GM19193 (cell line): ENCODE results near the gene ITCH.

Experiments used
- POLR2A ChIP-seq: IDR thresholded peaks from 4 replicates; pipeline ENCODE4 v1.6.1; 2011; ENCODE audit not compliant: insufficient read depth, insufficient read length; ENCODE audit errors: extremely low read depth

ITCH gene

GRCh38 chr20:34515484-34516246 lies 152.6 kb downstream of the ITCH start:
- TF ChIP-seq POLR2A, result peak; percentile 57

DNA sequence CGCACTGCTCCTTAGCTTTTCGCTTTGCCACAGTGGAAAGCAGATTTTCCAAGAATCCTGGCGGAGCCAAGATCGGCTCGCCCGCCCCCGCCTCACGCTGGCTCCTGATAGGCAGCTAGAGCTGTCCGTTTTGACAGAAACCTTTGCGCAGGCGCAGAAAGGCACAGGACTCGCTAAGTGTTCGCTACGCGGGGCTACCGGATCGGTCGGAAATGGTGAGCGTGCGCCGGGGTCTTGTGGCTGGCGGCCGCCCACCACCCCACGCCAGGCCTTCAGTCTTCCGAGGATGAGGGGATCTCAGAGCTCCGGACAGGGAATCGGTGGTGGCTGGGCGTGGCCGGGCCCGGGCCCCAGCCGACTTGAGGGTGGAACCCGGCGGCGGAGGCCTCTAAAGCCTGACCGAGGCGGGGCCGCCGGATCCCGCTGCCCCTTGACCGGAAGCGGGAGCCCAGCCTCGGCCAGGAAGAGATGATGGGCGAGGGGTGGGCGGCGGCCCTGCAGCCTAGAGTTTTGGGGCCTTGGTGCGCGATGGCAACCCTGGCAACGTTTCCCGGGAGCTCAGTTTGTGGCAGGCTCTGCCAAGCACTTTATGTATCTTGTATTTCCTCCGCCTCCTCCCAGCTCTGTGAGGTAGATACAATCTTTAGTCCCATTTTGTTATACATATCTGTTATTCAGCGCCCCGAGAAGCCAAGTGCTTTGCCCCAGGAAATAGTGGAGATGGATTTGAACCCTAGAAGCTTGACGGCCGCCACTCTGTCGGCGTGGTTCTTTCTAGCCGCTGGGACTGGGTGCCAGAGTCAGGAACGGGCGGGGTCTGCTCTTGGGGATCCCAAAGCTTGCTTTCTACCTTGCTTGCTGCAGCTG lies 153.4 kb downstream of the ITCH start, which contains the start of gene DYNLRB1:
TSS of gene DYNLRB1 (plus strand) at position 176 of the 867 bp plus-strand sequence. CDS start at position 213, 37 bp downstream.
- peak; percentile 71 for TF ChIP-seq POLR2A

- no peak for TF ChIP-seq POLR2A
Observed at GRCh38 chr20:34517114-34517505, 154.0 kb downstream of the ITCH start.

DNA sequence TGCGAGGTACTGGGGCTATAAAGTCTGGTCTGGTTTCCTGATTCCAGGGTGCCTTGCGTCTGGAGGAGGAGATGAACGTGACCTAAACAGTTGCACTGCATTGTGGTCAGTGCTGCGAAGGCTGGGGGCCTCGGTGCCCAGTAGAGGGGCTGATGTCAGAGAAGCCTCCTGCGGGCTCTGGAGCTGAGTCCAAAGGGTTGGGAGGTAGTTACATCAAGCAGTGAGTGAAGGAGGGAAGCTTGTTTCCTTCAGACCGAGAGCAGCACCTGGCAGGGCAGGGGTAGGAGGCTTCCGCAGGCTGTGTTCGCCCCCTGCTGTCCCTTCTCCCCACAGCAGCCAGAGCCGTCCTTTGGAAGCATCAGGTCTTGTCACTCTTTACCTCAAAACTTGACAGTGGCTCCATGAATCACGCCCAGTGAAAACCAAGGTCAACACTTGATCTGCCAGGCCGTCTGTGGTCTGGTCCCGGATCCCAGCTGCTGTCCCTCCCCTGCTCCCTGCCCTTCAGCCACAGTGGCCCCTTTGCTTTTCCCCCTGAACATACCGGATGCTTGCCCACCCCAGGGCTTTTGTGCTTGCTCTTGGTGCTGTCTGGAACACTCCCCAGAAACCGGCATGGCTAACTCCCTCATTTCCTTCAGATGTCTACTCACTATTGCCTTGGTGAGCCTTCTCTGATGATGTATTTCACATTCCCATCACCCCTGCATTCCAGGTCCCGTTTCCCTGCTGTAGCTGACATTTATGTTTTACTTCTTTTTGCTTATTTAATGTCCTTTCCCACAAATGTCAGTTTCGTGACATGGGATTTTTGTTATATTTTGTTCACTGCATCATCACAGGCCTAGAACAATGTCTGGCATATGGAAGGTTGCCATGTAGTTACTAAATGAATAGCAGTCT lies 160.1 kb downstream of the ITCH start:
- no peak for TF ChIP-seq POLR2A

- no peak for TF ChIP-seq POLR2A
Observed at GRCh38 chr20:34524426-34524825, 161.4 kb downstream of the ITCH start.

DNA sequence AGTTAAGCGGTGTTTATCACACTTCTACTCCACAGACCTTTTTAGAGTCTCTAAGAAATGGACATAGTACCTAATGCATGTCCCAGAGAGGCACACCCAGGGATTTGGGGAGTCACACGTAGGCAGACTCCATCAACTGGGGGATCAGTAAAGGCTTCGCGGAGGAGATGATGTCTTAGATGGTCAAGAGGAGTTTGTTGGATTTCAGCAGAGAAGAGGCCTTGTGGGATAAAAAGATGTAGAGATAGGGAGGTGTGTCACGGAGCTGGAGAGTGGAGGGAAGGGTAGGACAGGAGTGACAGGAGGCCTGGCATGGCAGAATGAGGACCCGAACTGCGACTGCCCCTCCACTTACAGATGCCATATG lies 162.3 kb downstream of the ITCH start:
- no peak for TF ChIP-seq POLR2A

DNA sequence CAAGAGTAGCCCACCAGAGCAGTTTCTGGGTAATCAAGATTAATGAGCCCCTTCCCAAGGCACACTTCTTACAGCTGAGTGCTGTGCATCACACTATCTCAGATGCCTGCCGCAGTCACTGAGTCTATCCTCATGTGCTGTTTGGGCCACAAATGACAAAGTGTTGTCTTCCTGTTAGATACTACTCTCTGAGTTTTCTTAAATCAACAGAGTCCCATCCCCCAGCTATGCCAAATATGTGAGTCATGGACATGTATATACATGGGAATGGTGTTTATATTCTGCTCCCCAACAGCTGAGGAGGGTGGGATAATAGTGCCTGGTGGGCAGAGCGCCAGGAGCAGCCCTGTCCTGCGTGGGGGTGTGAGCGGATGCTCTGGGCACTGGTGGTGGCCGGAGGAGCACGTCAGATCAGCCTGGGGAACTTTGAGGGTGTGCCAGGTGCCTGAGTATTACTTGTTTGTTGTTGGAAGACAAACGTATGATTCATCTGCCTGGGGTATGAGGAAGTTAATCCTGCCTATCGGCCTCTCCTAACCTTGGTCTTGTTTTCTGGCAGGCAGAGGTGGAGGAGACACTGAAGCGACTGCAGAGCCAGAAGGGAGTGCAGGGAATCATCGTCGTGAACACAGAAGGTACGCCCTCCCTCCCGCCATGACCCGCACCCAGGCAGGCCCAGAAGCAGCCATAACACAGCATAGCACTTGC lies 162.8 kb downstream of the ITCH start:
- TF ChIP-seq POLR2A, result no peak

DNA sequence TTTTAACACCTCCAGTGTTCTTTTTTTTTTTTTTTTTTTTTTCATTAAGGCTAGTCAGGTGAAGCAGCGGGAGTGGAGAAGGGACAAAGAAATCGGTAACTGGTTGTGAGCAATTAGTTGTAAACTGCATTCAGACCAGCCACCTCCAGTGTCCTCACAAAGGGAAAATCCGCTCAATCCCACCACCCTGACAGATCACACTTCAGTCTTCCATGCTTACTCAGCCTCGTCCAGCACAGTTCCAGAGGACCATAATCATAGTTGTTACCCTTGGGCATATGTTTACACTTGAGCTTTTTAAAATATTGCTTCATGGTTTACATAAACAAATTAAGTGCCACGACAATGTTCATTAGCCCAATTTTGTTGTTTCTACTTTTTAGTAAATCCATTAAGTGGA lies 163.4 kb downstream of the ITCH start:
- no peak for TF ChIP-seq POLR2A

GRCh38 chr20:34527016-34527415 lies 163.9 kb downstream of the ITCH start:
- no peak for TF ChIP-seq POLR2A

- no peak for TF ChIP-seq POLR2A
Observed at GRCh38 chr20:34528921-34529297, 165.8 kb downstream of the ITCH start.

DNA sequence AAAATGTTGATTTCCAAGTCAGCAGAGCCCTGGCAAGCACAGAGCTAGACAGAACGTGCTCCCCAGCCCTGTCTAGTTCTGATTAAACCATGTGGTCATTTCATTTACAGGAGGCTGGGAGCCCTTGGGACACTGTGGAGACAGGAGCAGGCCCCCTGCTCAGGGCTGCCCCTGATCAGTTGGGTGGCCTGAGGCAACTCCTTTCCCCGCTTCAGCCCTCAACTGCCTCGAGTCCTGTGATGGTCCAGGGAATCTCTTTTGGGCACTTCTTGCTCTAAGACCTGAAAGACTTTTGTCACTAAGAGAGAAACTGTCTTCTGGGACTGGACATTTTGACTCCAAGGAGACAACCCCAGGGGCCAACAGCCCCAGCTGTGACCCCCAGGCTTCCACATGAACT lies 166.7 kb downstream of the ITCH start:
- no peak for TF ChIP-seq POLR2A

DNA sequence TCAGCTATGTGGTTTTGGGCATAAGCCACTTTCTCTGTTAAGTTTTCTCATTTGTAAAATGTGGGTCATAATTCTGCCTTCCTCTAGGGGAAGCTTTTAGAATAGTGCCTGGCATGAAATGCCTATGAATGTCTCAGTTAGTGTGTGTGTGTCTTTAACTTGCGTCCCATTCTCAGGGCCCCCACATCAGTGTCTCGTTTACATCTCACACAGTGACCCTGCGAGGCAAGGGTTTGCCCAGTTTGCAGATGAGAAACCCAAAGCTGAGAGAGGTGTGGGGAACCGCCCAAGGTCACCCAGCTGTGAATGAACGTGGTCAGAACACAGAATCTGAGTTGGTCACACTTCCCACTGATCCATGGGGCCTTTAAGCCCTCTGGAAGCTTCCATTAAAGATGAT lies 167.3 kb downstream of the ITCH start:
- no peak for TF ChIP-seq POLR2A

- TF ChIP-seq POLR2A, result no peak
Observed at GRCh38 chr20:34531608-34532265, 168.7 kb downstream of the ITCH start.

- no peak for TF ChIP-seq POLR2A
Observed at GRCh38 chr20:34532320-34532719, 169.2 kb downstream of the ITCH start.
